ENCODE results near the gene SRGAP1.

Gene SRGAP1

DNA sequence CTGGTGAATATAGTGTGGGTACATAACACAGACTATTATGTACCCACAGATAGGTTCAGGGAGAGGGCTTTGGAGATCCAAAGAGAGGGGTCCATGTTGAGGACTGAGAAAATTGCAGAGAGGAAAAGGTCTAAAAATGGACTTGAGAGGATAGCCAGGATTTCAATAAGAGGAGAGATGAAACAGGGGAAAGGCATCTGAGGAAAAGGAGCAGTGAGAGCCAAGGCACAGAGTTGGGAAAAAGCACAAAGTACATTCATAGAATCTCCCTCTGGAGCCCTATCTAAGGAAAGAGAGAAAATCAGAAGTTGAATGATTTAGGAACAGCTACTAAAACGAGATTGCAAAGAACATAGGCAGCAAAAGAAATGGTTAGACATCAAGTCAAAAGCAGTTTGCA is 182.8 kb downstream of the SRGAP1 start:
- TF ChIP-seq FOXP2 (optimal IDR thresholded peaks at IDR 0.05; ENCODE audit: borderline replicate concordance, extremely low read depth, extremely low read length, insufficient read depth) (no peak), POLR2AphosphoS5 (IDR thresholded peaks at IDR 0.05; ENCODE audit: low read depth, low read length) (no peak), SIN3A (IDR thresholded peaks at IDR 0.05; ENCODE audit: borderline replicate concordance, insufficient read depth, low read length) (no peak), TAF1 (IDR thresholded peaks at IDR 0.05; ENCODE audit: borderline replicate concordance, insufficient read depth, low read length) (no peak)
- TF ChIP-seq, protein P1, sequence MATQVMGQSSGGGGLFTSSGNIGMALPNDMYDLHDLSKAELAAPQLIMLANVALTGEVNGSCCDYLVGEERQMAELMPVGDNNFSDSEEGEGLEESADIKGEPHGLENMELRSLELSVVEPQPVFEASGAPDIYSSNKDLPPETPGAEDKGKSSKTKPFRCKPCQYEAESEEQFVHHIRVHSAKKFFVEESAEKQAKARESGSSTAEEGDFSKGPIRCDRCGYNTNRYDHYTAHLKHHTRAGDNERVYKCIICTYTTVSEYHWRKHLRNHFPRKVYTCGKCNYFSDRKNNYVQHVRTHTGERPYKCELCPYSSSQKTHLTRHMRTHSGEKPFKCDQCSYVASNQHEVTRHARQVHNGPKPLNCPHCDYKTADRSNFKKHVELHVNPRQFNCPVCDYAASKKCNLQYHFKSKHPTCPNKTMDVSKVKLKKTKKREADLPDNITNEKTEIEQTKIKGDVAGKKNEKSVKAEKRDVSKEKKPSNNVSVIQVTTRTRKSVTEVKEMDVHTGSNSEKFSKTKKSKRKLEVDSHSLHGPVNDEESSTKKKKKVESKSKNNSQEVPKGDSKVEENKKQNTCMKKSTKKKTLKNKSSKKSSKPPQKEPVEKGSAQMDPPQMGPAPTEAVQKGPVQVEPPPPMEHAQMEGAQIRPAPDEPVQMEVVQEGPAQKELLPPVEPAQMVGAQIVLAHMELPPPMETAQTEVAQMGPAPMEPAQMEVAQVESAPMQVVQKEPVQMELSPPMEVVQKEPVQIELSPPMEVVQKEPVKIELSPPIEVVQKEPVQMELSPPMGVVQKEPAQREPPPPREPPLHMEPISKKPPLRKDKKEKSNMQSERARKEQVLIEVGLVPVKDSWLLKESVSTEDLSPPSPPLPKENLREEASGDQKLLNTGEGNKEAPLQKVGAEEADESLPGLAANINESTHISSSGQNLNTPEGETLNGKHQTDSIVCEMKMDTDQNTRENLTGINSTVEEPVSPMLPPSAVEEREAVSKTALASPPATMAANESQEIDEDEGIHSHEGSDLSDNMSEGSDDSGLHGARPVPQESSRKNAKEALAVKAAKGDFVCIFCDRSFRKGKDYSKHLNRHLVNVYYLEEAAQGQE (IDR thresholded peaks at IDR 0.05; ENCODE audit: insufficient read depth in 1 of 2, low read depth in 2 of 2, low read length in 2 of 2), result no peak

DNA sequence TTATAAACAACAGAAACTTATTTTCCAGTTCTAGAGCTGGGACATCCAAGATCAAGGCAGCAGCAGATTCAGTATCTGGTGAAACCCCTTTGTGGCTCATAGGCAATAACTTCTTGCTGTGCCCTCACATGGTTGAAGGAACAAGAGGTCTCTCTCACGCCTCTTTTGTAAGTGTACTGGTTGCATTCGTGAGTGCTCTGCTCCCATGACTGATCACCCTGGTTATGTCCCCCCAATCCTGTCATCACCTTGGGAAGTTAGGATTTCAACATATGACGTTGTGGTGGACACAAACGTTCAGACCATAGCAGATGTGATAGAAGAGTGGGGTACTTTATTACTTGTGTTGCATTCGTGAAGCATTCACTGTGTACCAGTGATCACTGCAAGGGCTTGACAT is 184.0 kb downstream of the SRGAP1 start:
- TF ChIP-seq, protein P1 (IDR thresholded peaks at IDR 0.05; ENCODE audit: insufficient read depth in 1 of 2, low read depth in 2 of 2, low read length in 2 of 2), result no peak
- TF ChIP-seq POLR2AphosphoS5 (IDR thresholded peaks at IDR 0.05; ENCODE audit: low read depth, low read length) (no peak), SIN3A (IDR thresholded peaks at IDR 0.05; ENCODE audit: borderline replicate concordance, insufficient read depth, low read length) (no peak), TAF1 (IDR thresholded peaks at IDR 0.05; ENCODE audit: borderline replicate concordance, insufficient read depth, low read length) (no peak), FOXP2 (optimal IDR thresholded peaks at IDR 0.05; ENCODE audit: borderline replicate concordance, extremely low read depth, extremely low read length, insufficient read depth) (no peak)

DNA sequence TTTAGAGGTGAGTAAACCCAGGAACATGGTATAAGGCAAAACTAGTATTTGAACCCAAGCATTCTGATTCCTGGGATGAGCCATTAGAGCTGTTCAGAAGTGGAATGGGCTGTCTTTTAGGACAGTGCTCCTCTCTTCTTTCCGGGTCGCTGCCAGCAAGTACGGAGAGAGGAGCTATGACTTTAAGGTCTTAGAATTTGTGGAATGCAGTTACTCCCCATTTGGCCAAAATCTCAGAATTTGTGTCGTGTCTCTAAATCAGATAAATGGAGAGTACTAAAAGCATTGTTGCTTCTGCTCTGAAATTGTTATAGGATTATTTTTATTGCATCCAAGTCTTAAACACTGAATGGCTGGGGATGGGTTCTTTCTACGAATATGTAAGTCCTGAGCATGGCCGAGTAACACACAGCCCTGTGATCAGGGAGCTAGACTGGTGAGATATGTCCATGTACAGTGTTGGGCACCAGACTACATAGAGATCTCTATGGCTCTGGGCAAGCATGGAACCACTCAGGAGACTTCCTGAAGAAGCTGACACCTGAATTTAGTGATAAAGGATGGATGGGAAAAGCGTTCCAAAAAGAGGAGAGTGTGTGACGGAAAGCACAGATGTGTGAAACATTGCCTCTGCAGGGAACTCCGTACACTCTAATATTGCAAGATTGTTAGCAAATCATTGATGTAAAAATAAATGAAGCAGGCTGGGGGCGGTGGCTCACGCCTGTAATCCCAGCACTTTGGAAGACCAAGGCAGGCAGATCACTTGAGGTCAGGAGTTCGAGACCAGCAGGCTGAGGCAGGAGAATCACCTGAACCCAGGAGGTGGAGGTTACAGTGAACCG is 184.7 kb downstream of the SRGAP1 start:
- TF ChIP-seq, protein P1 (IDR thresholded peaks at IDR 0.05; ENCODE audit: insufficient read depth in 1 of 2, low read depth in 2 of 2, low read length in 2 of 2), result no peak
- no peak for TF ChIP-seq SIN3A (IDR thresholded peaks at IDR 0.05; ENCODE audit: borderline replicate concordance, insufficient read depth, low read length)
- TF ChIP-seq TAF1 (IDR thresholded peaks at IDR 0.05; ENCODE audit: borderline replicate concordance, insufficient read depth, low read length), result no peak
- TF ChIP-seq POLR2AphosphoS5 (IDR thresholded peaks at IDR 0.05; ENCODE audit: low read depth, low read length), result no peak
- no peak for TF ChIP-seq FOXP2 (optimal IDR thresholded peaks at IDR 0.05; ENCODE audit: borderline replicate concordance, extremely low read depth, extremely low read length, insufficient read depth)

DNA sequence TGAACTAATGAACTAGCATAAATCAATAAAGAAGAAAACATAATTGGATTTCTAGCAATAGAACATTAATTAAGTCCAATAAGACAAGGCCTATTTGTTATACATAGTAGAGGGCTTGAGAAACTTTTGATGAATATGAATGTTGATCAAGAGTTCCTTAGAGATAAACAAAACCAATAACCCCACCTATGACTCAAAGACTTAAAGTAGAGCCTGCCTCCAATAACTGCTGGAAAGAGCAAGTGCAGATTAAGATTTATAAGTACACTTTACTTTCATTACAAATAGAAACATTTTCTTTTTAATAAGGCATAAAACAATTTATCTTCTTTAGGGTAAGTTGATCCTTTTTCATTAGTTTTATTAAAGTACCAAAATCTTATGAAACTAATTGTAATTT is 185.7 kb downstream of the SRGAP1 start:
- TF ChIP-seq TAF1 (IDR thresholded peaks at IDR 0.05; ENCODE audit: borderline replicate concordance, insufficient read depth, low read length) (no peak), POLR2AphosphoS5 (IDR thresholded peaks at IDR 0.05; ENCODE audit: low read depth, low read length) (no peak), FOXP2 (optimal IDR thresholded peaks at IDR 0.05; ENCODE audit: borderline replicate concordance, extremely low read depth, extremely low read length, insufficient read depth) (no peak), SIN3A (IDR thresholded peaks at IDR 0.05; ENCODE audit: borderline replicate concordance, insufficient read depth, low read length) (no peak)
- TF ChIP-seq, protein P1 (IDR thresholded peaks at IDR 0.05; ENCODE audit: insufficient read depth in 1 of 2, low read depth in 2 of 2, low read length in 2 of 2), result no peak

All from PFSK-1 (cell line).